GM21619 (cell line): Measurements from ENCODE around the gene RRBP1.
"Not testable (repeated sequence)": the region's sequence is repeated elsewhere in the genome, so short reads cannot be mapped to it uniquely, and the experiment has no call there.

Source experiments
- ATAC-seq: cut with Tn5 transposase; IDR thresholded peaks from one replicate; pipeline ENCODE4 v1.9.1; 2021; ENCODE audit not compliant: unreplicated experiment

RRBP1 gene

GRCh38 chr20:17708675-17709360, 26.8 kb upstream of the RRBP1 start:
- ATAC-seq = no peak

GRCh38 chr20:17707951-17708350, 25.9 kb upstream of the RRBP1 start:
- not testable (repeated sequence) for ATAC-seq

- ATAC-seq = no peak
Observed at GRCh38 chr20:17706632-17707031, 24.6 kb upstream of the RRBP1 start.

- no peak for ATAC-seq
Observed at GRCh38 chr20:17705916-17706315, 23.9 kb upstream of the RRBP1 start.

- ATAC-seq = no peak
Observed at GRCh38 chr20:17704589-17705317, 22.7 kb upstream of the RRBP1 start.

- ATAC-seq = no peak
Observed at GRCh38 chr20:17701826-17702225, 19.8 kb upstream of the RRBP1 start.

GRCh38 chr20:17700637-17701036, 18.6 kb upstream of the RRBP1 start:
- no peak for ATAC-seq

GRCh38 chr20:17699931-17700351, 17.9 kb upstream of the RRBP1 start, which contains the start of gene BANF2:
TSS of gene BANF2 (plus strand) at chr20:17699966. CDS start at chr20:17725026, 25,060 bp downstream.
- ATAC-seq = no peak

- ATAC-seq = no peak
Observed at GRCh38 chr20:17698384-17698783, 16.3 kb upstream of the RRBP1 start.

GRCh38 chr20:17697171-17697570, 15.1 kb upstream of the RRBP1 start:
- ATAC-seq = no peak

GRCh38 chr20:17696287-17696686, 14.2 kb upstream of the RRBP1 start:
- no peak for ATAC-seq

- no peak for ATAC-seq
Observed at GRCh38 chr20:17694767-17695166, 12.7 kb upstream of the RRBP1 start.

GRCh38 chr20:17693444-17694001, 11.5 kb upstream of the RRBP1 start:
- ATAC-seq = no peak

- no peak for ATAC-seq
Observed at GRCh38 chr20:17691758-17692157, 9.7 kb upstream of the RRBP1 start.

GRCh38 chr20:17690144-17690543, 8.1 kb upstream of the RRBP1 start:
- ATAC-seq = no peak

GRCh38 chr20:17688965-17689364, 6.9 kb upstream of the RRBP1 start:
- ATAC-seq = no peak

- no peak for ATAC-seq
Observed at GRCh38 chr20:17687800-17688199, 5.8 kb upstream of the RRBP1 start.

GRCh38 chr20:17685168-17685567, 3.1 kb upstream of the RRBP1 start:
- ATAC-seq = no peak

GRCh38 chr20:17684077-17684888, 2.2 kb upstream of the RRBP1 start:
- no peak for ATAC-seq

- ATAC-seq = no peak
Observed at GRCh38 chr20:17683218-17684076, 1.4 kb upstream of the RRBP1 start.

GRCh38 chr20:17682889-17683198, 802 bp upstream of the RRBP1 start:
- no peak for ATAC-seq
